PC-9 (cell line): Measurements from ENCODE around the gene MYOF.

ENCODE experiments used
- EZH2 ChIP-seq: fragments of 200-600 bp; sonication (generic); IDR thresholded peaks from 2 replicates; pipeline ENCODE4 v1.8.0; 2017; ENCODE audit warnings: antibody characterized with exemption, low read depth
- TF ChIP-seq, protein P1 (sequence below): fragments of 200-600 bp; sonication (generic); conservative IDR thresholded peaks from 2 replicates; pipeline ENCODE4 v1.6.1; 2017; ENCODE audit warnings: mixed run types, antibody characterized with exemption, mild to moderate bottlenecking, moderate library complexity

DNA sequence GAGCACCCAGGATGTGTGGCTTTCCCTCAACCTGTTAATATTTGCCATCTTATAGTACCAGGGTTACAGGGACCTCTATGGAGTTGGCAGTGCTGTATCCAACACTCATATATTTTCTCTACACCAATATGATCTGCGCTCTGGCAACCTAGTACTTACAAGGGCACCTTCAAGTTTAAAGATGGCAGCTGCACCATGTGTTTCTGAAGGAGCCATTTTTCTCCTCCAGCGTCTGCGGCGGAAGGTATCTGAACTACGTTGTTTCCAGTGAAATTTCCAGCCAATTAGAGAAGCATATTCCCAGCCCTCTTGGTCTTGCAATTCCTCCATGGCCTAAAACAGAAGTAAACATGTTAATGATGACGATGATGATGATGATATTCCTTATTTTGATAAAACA, 125.6 kb downstream of the MYOF start:
- TF ChIP-seq, protein P1, sequence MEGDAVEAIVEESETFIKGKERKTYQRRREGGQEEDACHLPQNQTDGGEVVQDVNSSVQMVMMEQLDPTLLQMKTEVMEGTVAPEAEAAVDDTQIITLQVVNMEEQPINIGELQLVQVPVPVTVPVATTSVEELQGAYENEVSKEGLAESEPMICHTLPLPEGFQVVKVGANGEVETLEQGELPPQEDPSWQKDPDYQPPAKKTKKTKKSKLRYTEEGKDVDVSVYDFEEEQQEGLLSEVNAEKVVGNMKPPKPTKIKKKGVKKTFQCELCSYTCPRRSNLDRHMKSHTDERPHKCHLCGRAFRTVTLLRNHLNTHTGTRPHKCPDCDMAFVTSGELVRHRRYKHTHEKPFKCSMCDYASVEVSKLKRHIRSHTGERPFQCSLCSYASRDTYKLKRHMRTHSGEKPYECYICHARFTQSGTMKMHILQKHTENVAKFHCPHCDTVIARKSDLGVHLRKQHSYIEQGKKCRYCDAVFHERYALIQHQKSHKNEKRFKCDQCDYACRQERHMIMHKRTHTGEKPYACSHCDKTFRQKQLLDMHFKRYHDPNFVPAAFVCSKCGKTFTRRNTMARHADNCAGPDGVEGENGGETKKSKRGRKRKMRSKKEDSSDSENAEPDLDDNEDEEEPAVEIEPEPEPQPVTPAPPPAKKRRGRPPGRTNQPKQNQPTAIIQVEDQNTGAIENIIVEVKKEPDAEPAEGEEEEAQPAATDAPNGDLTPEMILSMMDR, result no peak
- TF ChIP-seq EZH2, result no peak
